GM18519 (cell line): Measurements from ENCODE around the gene HDGFL3.
"Not testable (repeated sequence)": the region's sequence is repeated elsewhere in the genome, so short reads cannot be mapped to it uniquely, and the experiment has no call there.

Source experiments
- ATAC-seq: cut with Tn5 transposase; IDR thresholded peaks from one replicate; pipeline ENCODE4 v1.9.1; 2021; ENCODE audit warnings: mild to moderate bottlenecking, moderate library complexity; ENCODE audit not compliant: unreplicated experiment, low FRiP score

Gene HDGFL3

DNA sequence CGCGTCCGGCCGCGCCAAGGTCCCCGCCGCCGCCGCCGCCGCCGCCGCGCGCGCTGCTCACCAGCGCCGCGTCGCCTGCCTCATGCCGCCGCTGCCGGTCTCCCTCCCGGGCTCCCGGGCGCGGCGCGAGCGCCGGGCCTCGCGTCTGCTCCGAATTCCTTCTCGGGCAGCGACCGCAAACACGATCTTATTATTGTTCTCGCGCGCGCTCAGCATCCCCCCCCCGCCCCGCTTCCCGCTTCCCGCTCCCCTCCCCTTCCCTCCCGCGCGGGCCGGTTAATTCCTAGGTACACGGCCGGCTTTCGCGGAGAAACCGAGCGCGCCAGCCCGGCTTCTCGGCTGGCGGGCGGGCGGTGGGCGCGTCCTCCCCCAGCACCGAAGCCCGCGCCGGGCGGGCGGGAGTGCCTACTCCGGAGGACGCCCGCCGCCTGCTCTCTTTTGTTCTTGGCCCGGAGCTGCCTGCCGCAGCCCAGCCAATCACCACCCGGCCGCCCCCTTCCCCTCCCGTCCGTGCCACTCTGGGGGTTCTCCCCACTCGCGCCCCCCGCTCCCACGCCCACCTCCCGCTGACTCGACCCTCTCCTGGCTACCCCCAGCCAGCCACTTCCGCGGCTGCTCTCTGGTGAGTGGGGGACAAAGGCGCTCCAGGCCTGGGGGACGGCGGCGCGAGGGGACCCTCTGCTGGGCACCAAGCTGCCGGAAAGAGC lies at the start of gene HDGFL3:
Gene HDGFL3, minus strand, starts transcription at position 164 of the 707 bp plus-strand sequence. CDS start 409 bp downstream, outside the sequence.
- no peak for ATAC-seq

- ATAC-seq, result no peak
These were observed 43.2 kb upstream of the HDGFL3 start for GRCh38 chr15:83250781-83251180.

GRCh38 chr15:83249030-83249343 lies 41.4 kb upstream of the HDGFL3 start:
- ATAC-seq, result no peak

- ATAC-seq, result no peak
These were observed 40.8 kb upstream of the HDGFL3 start for GRCh38 chr15:83248151-83249029.

DNA sequence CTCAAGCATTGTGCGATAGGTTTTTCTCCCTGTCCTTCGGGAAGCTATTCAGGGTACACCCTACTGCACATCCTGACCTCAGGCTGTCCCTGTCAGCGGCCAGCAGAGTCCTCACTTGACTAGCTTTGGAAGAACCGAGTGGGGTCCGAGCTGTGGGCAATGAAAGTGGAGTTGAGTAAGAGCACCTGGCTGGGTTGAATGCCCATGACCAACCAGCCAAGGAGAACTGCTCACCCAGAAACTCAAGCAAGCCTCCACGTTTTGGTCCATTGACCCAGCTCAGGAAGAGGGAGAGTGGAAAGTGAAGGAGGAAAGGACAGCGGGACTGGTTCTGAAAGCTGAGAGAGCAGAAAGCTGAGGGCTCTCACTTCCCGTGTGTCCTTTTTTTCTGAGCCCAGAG lies 36.0 kb upstream of the HDGFL3 start:
- ATAC-seq, result no peak

- ATAC-seq, result no peak
These were observed 22.6 kb upstream of the HDGFL3 start for GRCh38 chr15:83230242-83230641.

DNA sequence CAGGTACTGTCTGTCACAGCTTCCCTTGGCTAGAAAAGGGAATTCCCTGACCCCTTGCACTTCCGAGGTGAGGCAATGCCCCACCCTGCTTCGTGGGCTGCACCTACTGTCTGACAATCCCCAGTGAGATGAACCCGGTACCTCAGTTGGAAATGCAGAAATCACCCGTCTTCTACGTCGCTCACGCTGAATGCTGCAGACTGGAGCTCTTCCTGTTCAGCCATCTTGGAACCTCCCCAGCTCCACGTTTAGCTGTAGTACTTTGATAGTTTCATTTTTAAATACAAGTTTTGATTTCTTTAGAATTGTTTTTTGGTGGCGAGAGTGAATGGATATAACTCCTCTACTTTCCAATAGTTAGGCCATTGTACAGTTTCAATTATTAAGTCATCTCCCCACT lies 17.8 kb upstream of the HDGFL3 start:
- ATAC-seq, result no peak

DNA sequence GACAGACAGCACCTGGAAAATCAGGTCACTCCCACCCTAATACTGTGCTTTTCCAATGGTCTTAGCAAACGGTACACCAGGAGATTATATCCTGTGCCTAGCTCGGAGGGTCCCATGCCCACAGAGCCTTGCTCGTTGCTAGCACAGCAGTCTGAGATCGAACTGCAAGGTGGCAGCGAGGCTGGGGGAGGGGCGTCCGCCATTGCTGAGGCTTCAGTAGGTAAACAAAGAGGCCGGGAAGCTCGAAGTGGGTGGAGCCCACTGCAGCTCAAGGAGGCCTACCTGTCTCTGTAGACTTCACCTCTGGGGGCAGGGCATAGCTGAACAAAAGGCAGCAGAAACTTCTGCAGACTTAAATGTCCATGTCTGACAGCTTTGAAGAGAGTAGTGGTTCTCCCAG lies 14.2 kb upstream of the HDGFL3 start:
- not testable (repeated sequence) for ATAC-seq

DNA sequence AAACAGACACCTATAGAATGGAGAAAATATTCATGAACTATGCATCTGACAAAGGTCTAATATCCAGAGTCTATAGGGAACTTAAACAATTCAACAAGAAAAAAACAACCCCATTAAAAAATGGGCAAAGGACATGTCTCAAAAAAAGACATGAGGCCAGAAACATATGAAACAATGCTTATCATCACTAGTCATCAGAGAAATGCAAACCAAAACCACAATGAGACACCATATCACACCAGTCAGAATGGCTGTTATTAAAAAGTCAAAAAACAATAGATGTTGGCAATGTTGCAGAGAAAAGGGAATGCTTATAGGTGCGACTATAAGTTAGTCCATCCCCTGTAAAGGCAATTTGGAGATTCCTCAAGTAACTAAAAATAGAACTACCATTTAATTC lies 11.4 kb upstream of the HDGFL3 start:
- no peak for ATAC-seq

DNA sequence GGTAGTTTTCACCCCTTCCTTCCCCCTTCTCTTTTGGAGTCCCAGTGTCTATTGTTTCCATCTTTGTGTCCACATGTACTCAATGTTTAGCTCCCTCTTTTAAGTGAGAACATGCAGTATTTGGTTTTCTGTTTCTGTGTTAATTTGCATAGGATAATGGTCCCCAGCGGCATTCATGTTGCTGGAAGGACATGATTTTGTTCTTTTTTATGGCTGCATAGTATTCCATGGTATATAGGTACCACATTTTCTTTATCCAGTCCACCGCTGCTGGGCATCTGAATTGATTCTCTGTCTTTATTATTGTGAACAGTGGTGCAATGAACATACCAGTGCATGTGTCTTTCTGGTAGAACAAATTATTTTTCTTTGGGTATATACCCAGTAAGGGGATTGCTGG lies 7.7 kb upstream of the HDGFL3 start:
- no peak for ATAC-seq

DNA sequence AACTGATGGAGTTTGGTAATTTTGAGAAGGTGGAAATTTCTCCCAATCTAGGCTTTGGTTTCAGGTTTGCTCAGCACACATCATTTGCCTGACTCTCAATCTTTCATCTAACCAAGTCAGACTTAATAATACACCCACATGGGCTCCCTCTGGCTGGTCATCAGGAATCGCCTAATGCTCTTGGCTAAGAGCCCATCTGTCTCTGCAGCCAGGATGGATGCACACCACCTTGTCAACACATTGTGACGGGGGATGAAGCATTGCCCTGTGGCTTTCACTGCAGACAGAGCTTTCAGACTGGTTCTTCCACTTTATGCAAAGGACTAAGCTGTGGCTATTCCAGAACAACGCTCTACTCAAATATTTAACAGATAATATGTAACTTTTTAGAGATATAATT lies 3.0 kb upstream of the HDGFL3 start:
- ATAC-seq, result no peak

DNA sequence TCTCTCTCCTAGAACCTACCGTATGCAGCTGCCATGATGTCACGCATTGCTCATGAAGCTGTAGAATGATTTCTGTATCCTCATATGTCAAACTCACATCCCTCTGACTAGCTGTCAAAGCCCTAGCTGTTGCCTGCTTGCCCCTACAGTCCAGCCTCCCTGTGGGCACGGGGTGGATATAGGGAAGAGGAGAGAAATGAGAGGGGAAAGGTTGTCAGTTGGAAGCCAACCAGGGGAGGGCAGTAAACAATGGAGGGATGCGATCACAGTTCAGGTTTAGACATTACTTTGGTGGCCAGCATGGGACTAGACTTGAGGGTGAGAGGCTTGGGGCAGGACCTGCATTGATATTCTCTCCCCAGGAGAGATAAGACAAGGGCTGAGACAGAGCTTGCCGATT lies 1.7 kb upstream of the HDGFL3 start:
- no peak for ATAC-seq

- no peak for ATAC-seq
These were observed 691 bp upstream of the HDGFL3 start for GRCh38 chr15:83208367-83208661.

DNA sequence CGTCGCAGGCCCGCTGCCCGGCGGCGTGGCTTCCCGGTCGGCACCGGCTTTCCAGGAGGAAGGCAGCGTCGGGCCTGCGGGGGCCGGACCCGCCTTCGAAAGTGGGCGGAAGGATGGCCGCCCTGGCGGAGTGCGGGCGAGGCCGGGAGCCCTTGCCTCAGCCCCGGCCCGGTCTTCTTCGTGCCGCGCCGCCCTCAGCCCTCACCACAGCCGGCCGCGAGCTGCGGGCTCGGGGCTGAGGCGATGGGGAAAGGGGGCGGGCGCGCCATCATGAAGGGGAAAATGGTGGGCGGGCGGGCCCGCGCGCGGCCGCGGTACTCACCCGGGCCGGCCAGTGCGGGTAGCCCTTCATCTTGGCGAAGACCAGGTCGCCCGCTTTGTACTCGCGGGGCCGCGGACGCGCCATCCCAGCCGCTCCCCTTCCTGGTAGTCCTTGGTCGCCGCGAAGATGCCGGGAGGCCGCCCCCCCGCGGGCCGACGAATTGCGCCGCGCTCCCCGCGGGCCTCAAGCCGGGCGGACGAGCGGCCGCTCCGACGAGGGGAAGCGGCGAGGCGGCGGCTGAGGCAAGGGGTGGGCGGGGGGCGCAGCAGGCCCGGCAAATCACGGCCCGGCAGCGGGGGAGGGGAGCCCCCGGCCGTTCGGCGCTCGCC lies 489 bp downstream of the HDGFL3 start:
- ATAC-seq, result no peak

GRCh38 chr15:83206526-83207008 lies 1.1 kb downstream of the HDGFL3 start:
- ATAC-seq, result no peak

- no peak for ATAC-seq
These were observed 1.8 kb downstream of the HDGFL3 start for GRCh38 chr15:83205725-83206324.

DNA sequence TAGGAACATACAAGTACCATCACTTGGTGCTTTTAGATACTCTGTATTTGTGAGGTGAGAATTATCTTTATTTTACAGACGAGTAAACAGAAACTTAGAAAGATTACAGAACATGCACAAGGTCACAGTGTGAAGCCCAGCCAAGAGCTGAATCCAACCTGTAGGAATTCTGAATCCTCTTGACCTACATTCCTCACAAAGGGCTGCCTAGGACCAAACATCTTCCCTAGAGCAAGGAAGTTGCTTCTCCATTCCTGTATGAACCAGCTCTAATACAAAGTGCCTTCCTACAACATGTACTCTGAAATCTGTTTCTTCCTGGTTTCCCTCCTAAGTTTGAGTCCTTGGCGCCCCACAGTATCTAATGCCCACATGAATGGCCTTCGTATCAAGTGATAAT lies 2.9 kb downstream of the HDGFL3 start:
- ATAC-seq, result no peak

DNA sequence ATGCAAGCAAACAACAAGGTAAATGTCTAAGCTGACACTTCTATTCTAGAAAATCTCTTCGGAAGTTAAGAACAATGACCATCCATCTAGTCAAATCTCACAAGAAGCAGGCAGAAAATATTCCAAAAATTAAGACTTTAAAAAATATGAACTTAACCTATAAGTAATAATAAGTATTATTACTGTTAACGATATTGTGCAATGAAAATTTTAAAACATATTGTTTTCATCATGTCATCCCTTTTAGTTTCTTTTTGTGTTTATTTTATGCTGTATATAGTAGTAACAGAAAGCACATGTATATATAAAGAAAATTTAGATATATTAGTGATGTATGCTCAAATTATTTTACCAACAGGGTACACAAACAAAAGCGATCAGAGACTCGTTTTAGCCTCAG lies 4.1 kb downstream of the HDGFL3 start:
- no peak for ATAC-seq

DNA sequence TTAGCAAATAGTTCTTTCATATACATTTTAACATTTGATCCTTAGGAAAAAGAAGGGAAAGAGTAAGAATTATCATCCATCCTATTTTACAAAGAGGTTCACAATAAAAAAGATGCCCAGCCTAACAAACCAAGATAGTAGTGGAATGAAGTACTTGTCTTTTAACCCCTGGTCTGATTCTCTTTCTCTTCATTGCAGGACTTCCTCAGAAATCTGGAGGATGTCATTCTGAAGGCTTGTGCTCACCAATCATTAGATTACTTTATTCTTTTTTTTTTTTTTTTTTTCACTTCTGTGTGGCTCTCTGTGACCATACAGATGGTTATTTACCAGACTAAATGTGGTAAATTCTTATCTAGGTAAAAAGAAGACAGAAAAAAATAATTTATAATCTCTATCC lies 7.0 kb downstream of the HDGFL3 start:
- no peak for ATAC-seq

DNA sequence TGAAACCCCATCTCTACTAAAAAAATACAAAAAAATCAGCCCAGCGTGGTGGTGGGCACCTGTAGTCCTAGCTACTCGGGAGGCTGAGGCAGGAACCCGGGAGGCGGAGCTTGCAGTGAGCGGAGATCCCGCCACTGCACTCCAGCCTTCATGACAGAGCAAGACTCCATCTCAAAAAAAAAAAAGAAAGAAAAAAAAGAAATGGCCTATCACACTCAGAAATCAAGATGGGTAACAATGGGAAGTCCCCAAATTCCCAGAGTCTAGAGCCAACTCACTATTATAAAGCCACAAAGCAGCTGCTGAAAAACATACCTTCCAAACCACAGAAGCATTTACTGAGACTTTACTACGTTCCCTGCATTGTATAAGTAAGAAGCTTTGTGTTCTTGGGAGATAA lies 7.5 kb downstream of the HDGFL3 start:
- ATAC-seq, result no peak

- ATAC-seq, result peak; percentile 64
These were observed 8.3 kb downstream of the HDGFL3 start for GRCh38 chr15:83199288-83199687.
